ENCODE results near the gene MYOM1.

The MYOM1 gene

GRCh38 chr18:3236470-3236869 lies 16.7 kb upstream of the MYOM1 start:
- no peak for TF ChIP-seq CTCF (IDR thresholded peaks at IDR 0.05; ENCODE audit: insufficient read depth, low read length, poor library complexity, severe bottlenecking)
- no peak for DNase-seq (ENCODE audit: extremely low read depth, insufficient read length)
- Histone ChIP-seq H3K36me3 (ENCODE audit: control insufficient read depth, insufficient read depth, low read length) (no peaks in the 10 kb centered on the region), H3K27me3 (replicated peaks; ENCODE audit: control insufficient read depth, insufficient read depth, low read length) (no peaks in the 10 kb centered on the region), H3K4me3 (replicated peaks; ENCODE audit: low read depth, low read length) (no peak overlapping the region)

- Histone ChIP-seq H3K36me3 (ENCODE audit: control insufficient read depth, insufficient read depth, low read length) (no peaks in the 10 kb centered on the region), H3K27me3 (replicated peaks; ENCODE audit: control insufficient read depth, insufficient read depth, low read length) (no peaks in the 10 kb centered on the region), H3K4me3 (replicated peaks; ENCODE audit: low read depth, low read length) (no peak overlapping the region)
- no peak for TF ChIP-seq CTCF (IDR thresholded peaks at IDR 0.05; ENCODE audit: insufficient read depth, low read length, poor library complexity, severe bottlenecking)
- DNase-seq (ENCODE audit: extremely low read depth, insufficient read length): no peak
Measured at GRCh38 chr18:3235846-3236245, 16.1 kb upstream of the MYOM1 start.

- Histone ChIP-seq H3K36me3 (ENCODE audit: control insufficient read depth, insufficient read depth, low read length) (no peaks in the 10 kb centered on the region), H3K27me3 (replicated peaks; ENCODE audit: control insufficient read depth, insufficient read depth, low read length) (no peaks in the 10 kb centered on the region), H3K4me3 (replicated peaks; ENCODE audit: low read depth, low read length) (no peak overlapping the region)
- no peak for DNase-seq (ENCODE audit: extremely low read depth, insufficient read length)
- TF ChIP-seq CTCF (IDR thresholded peaks at IDR 0.05; ENCODE audit: insufficient read depth, low read length, poor library complexity, severe bottlenecking): no peak
Measured at GRCh38 chr18:3234457-3234856, 14.7 kb upstream of the MYOM1 start.

GRCh38 chr18:3233433-3234168 lies 13.8 kb upstream of the MYOM1 start:
- H3K27me3 ChIP-seq (replicated peaks; ENCODE audit: control insufficient read depth, insufficient read depth, low read length): no peaks in the 10 kb centered on the region
- no peak for DNase-seq (ENCODE audit: extremely low read depth, insufficient read length)
- no peak for TF ChIP-seq CTCF (IDR thresholded peaks at IDR 0.05; ENCODE audit: insufficient read depth, low read length, poor library complexity, severe bottlenecking)
- no peak overlapping the region for H3K4me3 ChIP-seq (replicated peaks; ENCODE audit: low read depth, low read length)
- H3K36me3 ChIP-seq (ENCODE audit: control insufficient read depth, insufficient read depth, low read length): no peaks in the 10 kb centered on the region

- H3K27me3 ChIP-seq (replicated peaks; ENCODE audit: control insufficient read depth, insufficient read depth, low read length): no peaks in the 10 kb centered on the region
- no peak overlapping the region for H3K4me3 ChIP-seq (replicated peaks; ENCODE audit: low read depth, low read length)
- H3K36me3 ChIP-seq (ENCODE audit: control insufficient read depth, insufficient read depth, low read length): no peaks in the 10 kb centered on the region
- no peak for DNase-seq (ENCODE audit: extremely low read depth, insufficient read length)
- no peak for TF ChIP-seq CTCF (IDR thresholded peaks at IDR 0.05; ENCODE audit: insufficient read depth, low read length, poor library complexity, severe bottlenecking)
Measured at GRCh38 chr18:3233004-3233403, 13.2 kb upstream of the MYOM1 start.
